WI38 (cell line): ENCODE measurements around the gene LRPAP1.
"Not testable (repeated sequence)": the region's sequence is repeated elsewhere in the genome, so short reads cannot be mapped to it uniquely, and the experiment has no call there.

Experiments used
- H3K4me3 ChIP-seq: 2 replicates; pipeline ENCODE4 v1.5.1; 2011; ENCODE audit warnings: low read depth, mild to moderate bottlenecking, control low read depth, low read length
- CTCF ChIP-seq: IDR thresholded peaks from 2 replicates; pipeline ENCODE4 v1.5.1; 2012; ENCODE audit warnings: low read depth, mild to moderate bottlenecking, control low read depth, low read length

LRPAP1 gene

GRCh38 chr4:3531879-3532750 lies at the start of gene LRPAP1:
LRPAP1 (minus strand) TSS chr4:3532422; CDS start chr4:3532412, 10 bp downstream.
- TF ChIP-seq CTCF = no peak
- H3K4me3 ChIP-seq = peak within 1 kb of the TSS; percentile 86

- H3K4me3 ChIP-seq = not testable (repeated sequence)
Observed at GRCh38 chr4:3581334-3582090, 49.3 kb upstream of the LRPAP1 start.

- H3K4me3 ChIP-seq = not testable (repeated sequence)
Observed at GRCh38 chr4:3580859-3581258, 48.6 kb upstream of the LRPAP1 start.

GRCh38 chr4:3578527-3579144 lies 46.4 kb upstream of the LRPAP1 start:
- not testable (repeated sequence) for H3K4me3 ChIP-seq

- not testable (repeated sequence) for H3K4me3 ChIP-seq
Observed at GRCh38 chr4:3578052-3578451, 45.8 kb upstream of the LRPAP1 start.

GRCh38 chr4:3577208-3577892 lies 45.1 kb upstream of the LRPAP1 start:
- H3K4me3 ChIP-seq = not testable (repeated sequence)

GRCh38 chr4:3576533-3577207 lies 44.4 kb upstream of the LRPAP1 start:
- not testable (repeated sequence) for H3K4me3 ChIP-seq

GRCh38 chr4:3575426-3576369 lies 43.5 kb upstream of the LRPAP1 start:
- H3K4me3 ChIP-seq = not testable (repeated sequence)

- not testable (repeated sequence) for H3K4me3 ChIP-seq
Observed at GRCh38 chr4:3574865-3575264, 42.6 kb upstream of the LRPAP1 start.

- not testable (repeated sequence) for H3K4me3 ChIP-seq
Observed at GRCh38 chr4:3574346-3574745, 42.1 kb upstream of the LRPAP1 start.

GRCh38 chr4:3573131-3573530 lies 40.9 kb upstream of the LRPAP1 start:
- no peak overlapping the region for H3K4me3 ChIP-seq
- TF ChIP-seq CTCF = no peak
